Activated CD4-positive, alpha-beta T cell treated with anti-CD3 and anti-CD28 coated beads, Interleukin-2, amount 10 ng/mL, durations not matched to agents 24 days and 14 days (primary cell): ENCODE measurements around the gene GAS2. TPM values are rescaled to one million over a fixed set of nuclear protein-coding genes. Genes with fewer than 3 reads are reported as not detected.

Experiments
- DNase-seq: peaks from one replicate; pipeline ENCODE4 v3.0.0; 2022
- H3K27ac Mint-ChIP-seq: one replicate; pipeline ENCODE4 v1.8.0; 2022; ENCODE audit warnings: mild to moderate bottlenecking, mixed read lengths
- H3K27me3 Mint-ChIP-seq: one replicate; pipeline ENCODE4 v1.8.0; 2022; ENCODE audit warnings: mixed read lengths
- H3K36me3 Mint-ChIP-seq: one replicate; pipeline ENCODE4 v1.8.0; 2022; ENCODE audit warnings: low read depth, mild to moderate bottlenecking, mixed read lengths
- H3K4me1 Mint-ChIP-seq: one replicate; pipeline ENCODE4 v1.8.0; 2021; ENCODE audit warnings: mixed read lengths
- H3K4me3 Mint-ChIP-seq: one replicate; pipeline ENCODE4 v1.8.0; 2022; ENCODE audit warnings: mild to moderate bottlenecking, moderate library complexity, mixed read lengths
- H3K9me3 Mint-ChIP-seq: one replicate; pipeline ENCODE4 v1.8.0; 2021; ENCODE audit warnings: mixed read lengths
- intact Hi-C: fragments of 100-400 bp; cut with micrococcal nuclease; formaldehyde crosslinking; loops from one replicate; pipeline ENCODE4 v1.15.1; 2023
- total RNA-seq: library from RNA; stranded (reverse); gene quantifications from 2 replicates; pipeline ENCODE4 v1.2.3, GENCODE V29; 2022

The GAS2 gene
- total RNA-seq, 1 donor from 2014 or later = 2.0 TPM

DNA sequence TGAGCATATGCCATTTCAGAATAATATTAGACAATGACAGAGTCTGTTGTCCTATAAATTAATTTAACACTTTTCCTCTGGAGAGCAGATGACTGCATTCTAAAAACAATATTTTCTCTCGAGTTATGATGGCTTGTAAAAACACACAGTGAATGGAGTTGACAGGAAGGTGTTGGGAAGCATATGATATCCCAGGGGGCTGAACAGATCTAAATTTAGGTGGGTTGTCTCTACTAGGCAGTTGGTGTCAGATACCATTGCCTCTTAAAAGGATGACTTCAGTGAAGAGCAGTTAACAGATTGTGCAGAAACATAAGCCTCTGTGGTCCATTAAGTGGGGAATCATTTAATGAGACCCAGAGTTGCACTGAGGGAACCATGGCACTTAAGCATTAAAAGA, 132.5 kb downstream of the GAS2 start:
- H3K36me3 Mint-ChIP-seq = no peaks in the 10 kb centered on the region
- H3K4me1 Mint-ChIP-seq = no peaks in the 10 kb centered on the region
- no peak overlapping the region for H3K4me3 Mint-ChIP-seq
- no peaks in the 10 kb centered on the region for H3K9me3 Mint-ChIP-seq
- intact Hi-C loops = no loop called here
- no peak overlapping the region for H3K27ac Mint-ChIP-seq
- no peak for DNase-seq
- peaks cover 6% of the 10 kb centered on the region for H3K27me3 Mint-ChIP-seq

DNA sequence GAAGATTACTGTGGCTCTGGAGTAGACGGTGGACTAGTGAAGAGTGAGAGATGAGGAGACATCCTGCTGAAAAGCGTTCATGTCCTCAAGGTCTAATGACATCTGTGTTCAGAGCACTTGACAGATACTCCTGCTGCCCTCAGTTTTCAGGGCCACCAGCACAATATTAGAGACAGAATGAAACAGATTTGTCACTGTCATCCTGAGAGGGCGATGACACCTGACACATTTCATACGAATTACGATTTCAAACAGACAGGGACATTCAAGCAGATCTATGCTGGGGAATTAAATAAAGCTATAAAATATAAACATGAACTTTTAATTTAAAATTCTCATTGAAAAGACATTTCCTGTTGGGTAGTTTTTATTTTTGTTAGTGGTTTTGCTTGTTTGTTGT, 134.1 kb downstream of the GAS2 start:
- DNase-seq = no peak
- no peak overlapping the region for H3K4me3 Mint-ChIP-seq
- H3K4me1 Mint-ChIP-seq = no peaks in the 10 kb centered on the region
- no peaks in the 10 kb centered on the region for H3K36me3 Mint-ChIP-seq
- no peaks in the 10 kb centered on the region for H3K9me3 Mint-ChIP-seq
- H3K27ac Mint-ChIP-seq = no peak overlapping the region
- intact Hi-C loops = no loop called here
- peaks cover 6% of the 10 kb centered on the region for H3K27me3 Mint-ChIP-seq

DNA sequence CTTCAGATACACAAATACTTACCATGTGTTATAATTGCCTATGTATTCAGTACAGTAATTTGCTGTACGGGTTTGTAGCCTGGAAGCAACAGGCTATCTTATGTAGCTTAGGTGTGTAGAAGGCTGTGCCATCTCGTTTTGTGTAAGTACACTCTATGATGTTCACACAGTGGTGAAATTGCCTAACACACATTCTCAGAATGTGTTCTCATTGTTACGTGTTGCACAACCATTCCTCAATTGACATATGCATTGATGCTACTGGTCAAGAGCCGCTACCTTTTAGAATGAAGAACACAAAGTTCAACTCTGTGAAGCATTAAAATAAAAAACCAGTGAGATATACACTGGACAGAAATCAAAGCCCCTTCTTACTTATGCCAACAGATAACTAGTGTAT, 136.4 kb downstream of the GAS2 start:
- H3K36me3 Mint-ChIP-seq = no peaks in the 10 kb centered on the region
- H3K27me3 Mint-ChIP-seq = peaks cover 6% of the 10 kb centered on the region
- H3K4me1 Mint-ChIP-seq = no peaks in the 10 kb centered on the region
- no peak for DNase-seq
- intact Hi-C loops = no loop called here
- H3K27ac Mint-ChIP-seq = no peak overlapping the region
- no peaks in the 10 kb centered on the region for H3K9me3 Mint-ChIP-seq
- no peak overlapping the region for H3K4me3 Mint-ChIP-seq

DNA sequence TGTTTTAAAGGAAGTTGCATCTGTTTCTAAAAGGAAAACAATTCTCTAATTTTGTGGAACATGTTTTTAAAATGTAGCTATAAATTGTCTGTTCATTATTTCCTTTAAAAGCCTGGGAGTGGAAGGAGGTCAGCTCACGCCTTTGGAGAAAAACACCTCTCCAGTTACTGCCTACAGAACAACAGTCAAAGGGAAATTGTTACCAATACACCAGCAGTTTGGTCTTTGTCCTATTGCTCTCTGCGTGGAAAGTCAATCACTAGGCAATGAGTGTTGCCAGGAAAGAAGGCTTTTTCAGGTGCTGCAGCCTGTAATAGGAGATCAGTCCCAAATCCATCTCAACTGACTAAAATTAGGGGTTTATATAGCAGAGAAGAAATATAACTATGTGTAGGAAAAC, 141.0 kb downstream of the GAS2 start:
- H3K27ac Mint-ChIP-seq = no peak overlapping the region
- intact Hi-C loops = no loop called here
- no peaks in the 10 kb centered on the region for H3K27me3 Mint-ChIP-seq
- no peaks in the 10 kb centered on the region for H3K36me3 Mint-ChIP-seq
- DNase-seq = no peak
- no peaks in the 10 kb centered on the region for H3K9me3 Mint-ChIP-seq
- no peak overlapping the region for H3K4me3 Mint-ChIP-seq
- no peaks in the 10 kb centered on the region for H3K4me1 Mint-ChIP-seq

GRCh38 chr11:22807855-22808570, 141.6 kb downstream of the GAS2 start:
- DNase-seq = no peak
- H3K36me3 Mint-ChIP-seq = no peaks in the 10 kb centered on the region
- H3K4me1 Mint-ChIP-seq = no peaks in the 10 kb centered on the region
- no peak overlapping the region for H3K27ac Mint-ChIP-seq
- no peak overlapping the region for H3K4me3 Mint-ChIP-seq
- intact Hi-C loops = no loop called here
- H3K27me3 Mint-ChIP-seq = no peaks in the 10 kb centered on the region
- no peaks in the 10 kb centered on the region for H3K9me3 Mint-ChIP-seq

GRCh38 chr11:22808571-22809197, 142.3 kb downstream of the GAS2 start:
- no peaks in the 10 kb centered on the region for H3K27me3 Mint-ChIP-seq
- no peaks in the 10 kb centered on the region for H3K4me1 Mint-ChIP-seq
- DNase-seq = no peak
- intact Hi-C loops = no loop called here
- H3K27ac Mint-ChIP-seq = no peak overlapping the region
- no peaks in the 10 kb centered on the region for H3K9me3 Mint-ChIP-seq
- no peak overlapping the region for H3K4me3 Mint-ChIP-seq
- H3K36me3 Mint-ChIP-seq = no peaks in the 10 kb centered on the region

GRCh38 chr11:22809893-22810292, 143.5 kb downstream of the GAS2 start:
- Mint-ChIP-seq H3K9me3 (no peaks in the 10 kb centered on the region), H3K36me3 (no peaks in the 10 kb centered on the region), H3K27ac (no peak overlapping the region), H3K4me3 (no peak overlapping the region), H3K4me1 (no peaks in the 10 kb centered on the region), H3K27me3 (no peaks in the 10 kb centered on the region)
- intact Hi-C loops = no loop called here
- DNase-seq = no peak

- intact Hi-C loops = no loop called here
- no peaks in the 10 kb centered on the region for H3K4me1 Mint-ChIP-seq
- H3K4me3 Mint-ChIP-seq = no peak overlapping the region
- H3K9me3 Mint-ChIP-seq = peaks cover 5% of the 10 kb centered on the region
- H3K27ac Mint-ChIP-seq = no peak overlapping the region
- DNase-seq = no peak
- peaks cover 30% of the 10 kb centered on the region for H3K36me3 Mint-ChIP-seq
- H3K27me3 Mint-ChIP-seq = no peaks in the 10 kb centered on the region
Observed at GRCh38 chr11:22822203-22822602, 155.8 kb downstream of the GAS2 start.

DNA sequence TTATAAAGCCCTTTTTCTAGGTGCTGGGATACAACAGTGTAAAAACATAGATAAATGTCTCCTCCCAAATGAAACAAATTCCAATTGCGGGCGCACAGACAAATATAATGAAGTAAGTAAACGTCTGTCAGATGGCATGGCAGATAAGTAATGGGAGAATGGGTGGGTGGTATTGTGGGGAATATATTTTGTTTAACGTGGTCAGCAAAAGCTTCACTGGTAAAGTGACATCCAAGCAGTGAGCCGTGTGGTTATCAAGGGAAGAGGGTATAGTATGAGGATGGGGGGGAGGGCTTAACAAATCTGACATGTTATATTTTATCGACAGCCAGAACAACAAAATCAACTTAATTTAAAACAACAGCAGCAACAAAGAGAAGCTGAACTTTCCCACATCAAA, 162.0 kb downstream of the GAS2 start:
- H3K4me3 Mint-ChIP-seq = peak overlapping the region; percentile 95
- no peaks in the 10 kb centered on the region for H3K9me3 Mint-ChIP-seq
- peaks cover 10% of the 10 kb centered on the region for H3K4me1 Mint-ChIP-seq
- H3K27ac Mint-ChIP-seq = peak overlapping the region; percentile 56
- no peaks in the 10 kb centered on the region for H3K27me3 Mint-ChIP-seq
- intact Hi-C loops = no loop called here
- peaks cover 13% of the 10 kb centered on the region for H3K36me3 Mint-ChIP-seq
- DNase-seq = no peak

DNA sequence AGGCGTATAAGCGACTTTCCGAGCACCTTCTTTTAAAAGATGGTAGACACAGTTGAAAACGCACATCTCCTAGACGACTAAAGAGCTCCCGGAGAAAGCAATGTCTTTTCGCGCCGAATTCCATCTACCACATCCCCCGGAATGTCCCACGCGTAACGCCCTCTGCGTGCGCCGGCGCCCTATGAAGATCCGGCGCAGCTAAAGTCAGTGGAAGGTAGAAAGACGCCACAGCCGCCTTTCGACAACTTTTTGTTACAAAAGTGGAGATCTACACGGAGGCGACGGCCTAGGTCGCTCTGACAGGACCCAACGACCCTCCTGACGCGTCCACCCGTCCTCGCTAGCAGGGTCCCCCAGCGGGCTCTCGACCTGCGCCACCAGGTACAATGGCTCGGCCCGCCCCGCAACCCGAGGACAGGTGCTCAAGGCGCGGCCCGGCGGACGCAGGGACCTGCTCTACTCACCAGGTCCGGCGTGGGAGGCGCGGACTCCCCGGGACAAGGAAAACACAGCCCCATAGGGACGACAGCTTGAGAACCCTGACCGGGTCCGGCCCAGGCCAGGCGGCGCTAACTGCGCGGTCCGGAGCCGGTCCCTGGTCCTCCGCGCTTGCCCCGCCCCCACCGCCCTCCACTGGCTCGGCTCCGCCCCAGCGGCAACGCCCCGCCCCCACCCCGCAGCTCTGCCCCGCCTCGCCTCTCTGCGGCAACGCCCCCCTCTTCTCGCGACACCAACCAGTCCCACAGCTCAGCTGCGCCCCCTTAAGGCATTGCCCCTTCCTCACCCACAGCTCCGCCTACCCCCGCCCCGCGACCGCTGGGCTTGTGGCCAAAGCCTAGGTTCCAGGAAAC, 163.0 kb downstream of the GAS2 start, which contains the start of gene SVIP:
Gene SVIP (minus strand): TSS at position 571 of the 851 bp plus-strand sequence. CDS start 53 bp downstream, at position 518.
- no peaks in the 10 kb centered on the region for H3K9me3 Mint-ChIP-seq
- peak; percentile 98 for DNase-seq
- peak within 1 kb of the TSS; percentile 95 for H3K4me3 Mint-ChIP-seq
- peaks cover 8% of the 10 kb centered on the region for H3K36me3 Mint-ChIP-seq
- peaks cover 10% of the 10 kb centered on the region for H3K4me1 Mint-ChIP-seq
- H3K27me3 Mint-ChIP-seq = no peaks in the 10 kb centered on the region
- peak within 1 kb of the TSS; percentile 92 for H3K27ac Mint-ChIP-seq
- intact Hi-C loops = loop anchor here (1.0 kb wide), 1 partner anchor 204 kb away; the partner anchor contains the start of gene FANCF

GRCh38 chr11:22830082-22830414, 163.6 kb downstream of the GAS2 start:
- Mint-ChIP-seq H3K27me3 (no peaks in the 10 kb centered on the region), H3K4me3 (peak overlapping the region; percentile 95), H3K36me3 (peaks cover 5% of the 10 kb centered on the region), H3K27ac (peak overlapping the region; percentile 83), H3K4me1 (peaks cover 10% of the 10 kb centered on the region), H3K9me3 (no peaks in the 10 kb centered on the region)
- DNase-seq = no peak
- intact Hi-C loops = no loop called here

GRCh38 chr11:22832315-22833015, 166.1 kb downstream of the GAS2 start:
- no peak overlapping the region for H3K27ac Mint-ChIP-seq
- H3K27me3 Mint-ChIP-seq = no peaks in the 10 kb centered on the region
- H3K4me3 Mint-ChIP-seq = no peak overlapping the region
- no peak for DNase-seq
- no peaks in the 10 kb centered on the region for H3K36me3 Mint-ChIP-seq
- intact Hi-C loops = no loop called here
- H3K9me3 Mint-ChIP-seq = no peaks in the 10 kb centered on the region
- peaks cover 10% of the 10 kb centered on the region for H3K4me1 Mint-ChIP-seq

DNA sequence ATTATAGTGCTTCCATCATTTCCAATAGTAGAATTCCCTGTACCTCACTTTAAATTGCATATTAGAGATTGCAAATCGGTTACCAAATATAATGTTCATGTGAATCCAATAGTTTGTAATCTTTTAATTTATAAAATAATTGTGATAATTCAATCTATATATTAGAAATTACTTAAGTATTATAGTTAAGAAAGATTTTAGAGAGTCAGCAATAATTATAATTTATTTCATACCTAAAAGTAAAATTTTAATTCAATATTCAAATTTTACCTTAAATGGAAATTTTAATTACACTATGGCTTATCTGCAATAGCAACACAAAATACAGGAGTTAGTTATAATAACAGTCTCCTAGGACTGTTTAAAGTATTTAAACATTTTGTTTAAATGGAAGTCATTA, 180.3 kb downstream of the GAS2 start:
- Mint-ChIP-seq H3K36me3 (no peaks in the 10 kb centered on the region), H3K27ac (no peak overlapping the region), H3K27me3 (no peaks in the 10 kb centered on the region), H3K9me3 (no peaks in the 10 kb centered on the region), H3K4me1 (peaks cover 2% of the 10 kb centered on the region), H3K4me3 (no peak overlapping the region)
- intact Hi-C loops = no loop called here
- no peak for DNase-seq

GRCh38 chr11:22851477-22851876, 185.1 kb downstream of the GAS2 start:
- no peaks in the 10 kb centered on the region for H3K36me3 Mint-ChIP-seq
- DNase-seq = no peak
- H3K4me1 Mint-ChIP-seq = no peaks in the 10 kb centered on the region
- no peak overlapping the region for H3K27ac Mint-ChIP-seq
- H3K9me3 Mint-ChIP-seq = no peaks in the 10 kb centered on the region
- H3K4me3 Mint-ChIP-seq = no peak overlapping the region
- H3K27me3 Mint-ChIP-seq = no peaks in the 10 kb centered on the region
- intact Hi-C loops = no loop called here
